Dedifferentiated amniotic fluid mesenchymal stem cell (primary cell): Measurements from ENCODE around the gene TM4SF5.

Source experiments
- DNase-seq: peaks from one replicate; pipeline ENCODE4 v3.0.0-alpha.2; 2016; ENCODE audit errors: extremely low spot score

TM4SF5 gene

GRCh38 chr17:4747847-4748246, 23.8 kb upstream of the TM4SF5 start:
- no peak for DNase-seq

GRCh38 chr17:4748686-4749085, 23.0 kb upstream of the TM4SF5 start:
- no peak for DNase-seq

- DNase-seq = no peak
Observed at GRCh38 chr17:4750606-4751005, 21.1 kb upstream of the TM4SF5 start.

- no peak for DNase-seq
Observed at GRCh38 chr17:4751932-4752331, 19.8 kb upstream of the TM4SF5 start.

- no peak for DNase-seq
Observed at GRCh38 chr17:4753392-4753791, 18.3 kb upstream of the TM4SF5 start.

GRCh38 chr17:4759776-4760236, 11.9 kb upstream of the TM4SF5 start:
- no peak for DNase-seq

GRCh38 chr17:4764595-4764994, 7.1 kb upstream of the TM4SF5 start:
- DNase-seq = no peak

- DNase-seq = no peak
Observed at GRCh38 chr17:4766201-4766600, 5.5 kb upstream of the TM4SF5 start.

GRCh38 chr17:4766723-4767122, 5.0 kb upstream of the TM4SF5 start:
- DNase-seq = no peak

- no peak for DNase-seq
Observed at GRCh38 chr17:4768298-4768697, 3.4 kb upstream of the TM4SF5 start.

GRCh38 chr17:4769628-4770027, 2.1 kb upstream of the TM4SF5 start:
- DNase-seq = no peak

- no peak for DNase-seq
Observed at GRCh38 chr17:4772235-4772613, 538 bp downstream of the TM4SF5 start.

- DNase-seq = no peak
Observed at GRCh38 chr17:4777969-4778760, 6.5 kb downstream of the TM4SF5 start.

- no peak for DNase-seq
Observed at GRCh38 chr17:4780325-4780955, 8.8 kb downstream of the TM4SF5 start.

GRCh38 chr17:4782652-4783051, 11.0 kb downstream of the TM4SF5 start:
- DNase-seq = no peak

GRCh38 chr17:4785311-4786105, 13.8 kb downstream of the TM4SF5 start:
- no peak for DNase-seq

GRCh38 chr17:4786106-4786511, 14.4 kb downstream of the TM4SF5 start, which contains the start of gene VMO1:
VMO1 (minus strand) TSS chr17:4786364; CDS start chr17:4786352, 12 bp downstream.
- no peak for DNase-seq

- no peak for DNase-seq
Observed at GRCh38 chr17:4786516-4786915, 14.8 kb downstream of the TM4SF5 start.

GRCh38 chr17:4788159-4788806, 16.6 kb downstream of the TM4SF5 start:
- no peak for DNase-seq

GRCh38 chr17:4788807-4789700, 17.4 kb downstream of the TM4SF5 start, which contains the start of gene GLTPD2:
GLTPD2 (plus strand) TSS chr17:4788964; CDS start chr17:4789012, 48 bp downstream.
- no peak for DNase-seq

GRCh38 chr17:4789701-4789950, 17.9 kb downstream of the TM4SF5 start:
- DNase-seq = no peak
